ENCODE measurements around the gene OTOP2. TPM values are rescaled to one million over a fixed set of nuclear protein-coding genes. Genes with fewer than 3 reads are reported as not detected.
"Not testable (repeated sequence)": the region's sequence is repeated elsewhere in the genome, so short reads cannot be mapped to it uniquely, and the experiment has no call there.

The OTOP2 gene
- total RNA-seq, 1 donor from 2014 or later, result not detected

GRCh38 chr17:74971069-74971841, 47.2 kb downstream of the OTOP2 start:
- no peak for DNase-seq (ENCODE audit: low spot score)

GRCh38 chr17:74971842-74972106, 47.7 kb downstream of the OTOP2 start:
- DNase-seq (ENCODE audit: low spot score), result no peak

DNA sequence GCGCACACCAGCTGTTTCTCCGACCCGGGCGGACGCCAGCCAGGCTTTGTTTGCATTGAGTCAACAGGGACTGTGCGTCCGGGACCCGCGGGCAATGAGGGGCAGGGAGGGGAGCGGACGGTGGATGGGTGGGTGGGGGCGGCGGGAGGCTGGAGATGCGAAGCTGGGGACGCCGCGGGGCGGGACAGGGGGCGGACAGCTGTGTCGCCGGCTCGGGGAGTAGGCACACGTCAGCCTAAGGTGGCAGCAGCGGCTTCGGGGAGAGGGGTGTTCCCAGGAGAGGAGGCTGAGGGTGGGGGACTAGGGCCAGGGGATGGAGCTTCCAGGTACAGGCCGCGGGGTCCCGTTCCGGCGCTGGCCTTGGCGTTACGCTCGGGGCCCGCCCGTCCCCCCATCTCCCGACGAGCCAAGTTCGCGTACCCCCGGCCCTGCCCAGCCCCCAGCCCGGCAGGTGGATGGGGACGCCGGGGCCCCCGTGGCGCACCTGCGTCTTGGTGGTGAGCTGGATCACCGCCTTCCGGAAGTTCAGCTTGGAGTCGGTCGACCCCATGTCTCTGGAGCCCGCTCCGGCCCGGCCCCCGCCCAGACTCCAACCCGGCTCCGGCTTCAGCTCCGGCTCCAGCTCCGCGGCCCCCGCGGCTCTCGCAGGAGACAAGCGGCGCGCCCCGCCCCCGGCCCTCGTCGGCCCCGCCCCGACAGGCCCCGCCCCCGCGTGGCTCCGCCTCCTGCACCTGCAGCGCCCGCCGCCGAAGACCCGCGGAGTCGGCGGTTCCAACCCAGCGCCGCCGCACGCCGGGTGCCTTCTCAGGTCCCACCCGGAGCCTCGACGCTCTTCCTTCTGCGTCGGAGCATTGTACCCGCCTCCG, 48.3 kb downstream of the OTOP2 start, which contains the start of gene HID1:
Gene HID1 (minus strand): TSS at position 653 of the 866 bp plus-strand sequence. CDS start 103 bp downstream, at position 550.
- DNase-seq (ENCODE audit: low spot score), result peak; percentile 69

DNA sequence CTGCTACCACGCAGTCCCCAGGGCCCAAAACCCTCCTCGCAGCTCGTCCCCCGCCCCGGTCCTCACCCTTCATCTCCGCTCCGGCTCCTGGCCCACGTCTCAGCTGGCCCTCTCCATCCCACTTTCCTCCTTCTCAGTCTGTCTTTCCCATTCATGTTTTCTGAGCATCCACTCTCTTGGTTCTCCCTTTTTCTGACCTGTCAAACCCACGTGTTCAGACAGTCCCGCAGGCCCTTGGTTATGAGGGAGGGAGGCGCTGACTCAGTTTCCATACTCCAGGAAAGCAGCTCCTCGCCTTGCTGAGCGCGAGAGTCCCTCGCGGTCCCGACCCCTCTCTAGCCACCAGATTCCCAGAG, 48.9 kb downstream of the OTOP2 start:
- DNase-seq (ENCODE audit: low spot score), result no peak

DNA sequence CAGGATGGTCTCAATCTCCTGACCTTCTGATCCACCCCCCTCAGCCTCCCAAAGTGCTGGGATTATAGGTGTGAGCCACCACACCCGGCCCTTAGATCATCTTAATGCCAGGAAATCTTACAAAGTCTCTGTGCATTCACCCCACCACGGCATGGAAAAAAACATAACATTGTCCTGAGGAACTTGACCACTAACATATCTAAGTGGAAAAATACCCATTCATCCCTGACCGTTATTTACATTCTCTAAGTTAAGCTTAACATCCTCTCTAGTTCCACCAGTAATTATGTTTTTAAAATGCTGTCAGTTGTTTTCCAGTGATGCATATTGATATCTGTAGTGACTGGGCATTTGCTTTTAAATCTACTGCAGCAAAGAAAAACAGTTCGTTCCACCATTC, 51.9 kb downstream of the OTOP2 start:
- DNase-seq (ENCODE audit: low spot score), result no peak

GRCh38 chr17:74977802-74978201, 53.7 kb downstream of the OTOP2 start:
- no peak for DNase-seq (ENCODE audit: low spot score)

DNA sequence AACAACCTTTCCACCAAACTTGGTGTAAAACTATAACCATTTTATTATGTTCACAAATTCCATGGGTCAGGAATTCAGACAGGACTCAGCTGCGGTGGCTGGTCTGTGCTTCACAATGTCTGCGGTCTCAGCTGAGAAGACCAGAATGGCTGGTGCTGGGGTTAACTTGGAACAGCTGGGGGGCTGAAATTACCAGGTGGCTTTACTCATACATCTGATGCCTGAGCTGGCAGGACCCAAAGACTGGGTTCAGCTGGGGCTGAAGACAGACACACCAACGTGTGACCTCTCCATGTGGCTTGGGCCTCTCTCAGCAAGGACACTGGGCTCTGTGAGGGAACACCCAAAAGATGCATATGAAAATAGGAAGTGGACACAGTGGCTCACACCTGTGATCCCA, 54.2 kb downstream of the OTOP2 start:
- DNase-seq (ENCODE audit: low spot score), result no peak

DNA sequence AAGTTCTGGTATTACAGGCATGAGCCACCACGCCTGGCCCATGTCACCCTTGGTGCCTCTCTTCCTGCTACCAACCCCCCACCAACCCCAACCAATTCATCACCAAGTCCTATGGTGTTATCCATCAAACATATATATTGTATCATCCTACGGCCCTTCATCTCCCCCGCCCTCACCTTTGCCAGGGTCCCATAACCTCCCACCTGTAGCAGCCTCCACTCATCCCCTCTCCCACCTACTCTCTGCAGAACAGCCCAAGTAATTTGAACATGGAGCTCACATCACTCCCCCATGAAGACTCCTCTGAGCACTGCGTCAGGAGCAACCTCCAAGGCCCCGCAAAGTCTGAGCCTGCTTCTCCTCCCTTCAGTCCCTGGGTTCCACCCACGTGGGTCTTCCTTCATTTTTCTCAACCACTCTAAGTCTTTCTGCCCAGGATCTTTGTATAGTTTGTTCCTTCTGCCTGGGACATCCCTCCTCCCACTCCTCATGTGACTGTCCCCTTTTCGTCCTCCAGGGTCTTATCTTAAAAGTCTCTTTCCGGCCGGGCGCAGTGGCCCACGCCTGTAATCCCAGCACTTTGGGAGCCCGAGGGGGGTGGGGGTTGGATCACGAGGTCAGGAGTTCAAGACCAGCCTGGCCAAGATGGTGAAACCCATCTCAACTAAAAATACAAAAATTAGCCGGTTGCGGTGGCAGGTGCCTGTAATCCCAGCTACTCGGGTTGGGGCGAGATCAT, 55.5 kb downstream of the OTOP2 start:
- no peak for DNase-seq (ENCODE audit: low spot score)

DNA sequence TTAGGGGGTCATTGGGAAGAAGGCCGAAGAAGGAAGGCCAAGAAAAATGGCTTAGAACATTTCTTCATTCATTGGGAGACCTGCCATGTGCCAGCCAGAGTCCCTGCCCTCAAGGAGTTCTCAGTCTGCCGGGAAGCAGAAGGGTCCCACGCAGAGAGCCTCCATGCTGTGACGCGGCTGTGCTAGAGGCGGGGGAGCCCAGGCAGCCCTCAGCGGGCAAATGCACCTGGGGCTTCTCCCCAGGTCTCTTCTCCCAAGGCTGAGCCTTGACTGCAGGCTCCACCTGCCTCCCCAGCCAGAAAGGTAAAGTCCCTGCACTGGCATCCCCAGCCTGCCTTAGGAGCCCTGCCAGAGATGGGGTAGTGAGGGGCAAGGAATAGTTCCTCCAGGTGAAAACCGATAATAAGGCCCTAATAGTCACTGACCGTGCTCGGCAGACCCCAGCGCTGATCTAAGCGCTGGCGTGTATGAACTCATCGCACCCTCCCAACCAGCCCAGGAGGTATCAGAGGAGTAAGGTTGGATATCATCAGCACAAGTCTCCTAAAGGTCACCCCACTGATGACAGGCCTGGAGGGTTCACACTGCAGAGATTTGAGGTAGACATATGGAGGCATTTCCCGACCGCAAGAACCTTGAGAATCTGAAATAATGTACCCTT, 57.4 kb downstream of the OTOP2 start:
- no peak for DNase-seq (ENCODE audit: low spot score)

GRCh38 chr17:74981979-74982662, 58.0 kb downstream of the OTOP2 start:
- DNase-seq (ENCODE audit: low spot score), result peak; percentile 76

DNA sequence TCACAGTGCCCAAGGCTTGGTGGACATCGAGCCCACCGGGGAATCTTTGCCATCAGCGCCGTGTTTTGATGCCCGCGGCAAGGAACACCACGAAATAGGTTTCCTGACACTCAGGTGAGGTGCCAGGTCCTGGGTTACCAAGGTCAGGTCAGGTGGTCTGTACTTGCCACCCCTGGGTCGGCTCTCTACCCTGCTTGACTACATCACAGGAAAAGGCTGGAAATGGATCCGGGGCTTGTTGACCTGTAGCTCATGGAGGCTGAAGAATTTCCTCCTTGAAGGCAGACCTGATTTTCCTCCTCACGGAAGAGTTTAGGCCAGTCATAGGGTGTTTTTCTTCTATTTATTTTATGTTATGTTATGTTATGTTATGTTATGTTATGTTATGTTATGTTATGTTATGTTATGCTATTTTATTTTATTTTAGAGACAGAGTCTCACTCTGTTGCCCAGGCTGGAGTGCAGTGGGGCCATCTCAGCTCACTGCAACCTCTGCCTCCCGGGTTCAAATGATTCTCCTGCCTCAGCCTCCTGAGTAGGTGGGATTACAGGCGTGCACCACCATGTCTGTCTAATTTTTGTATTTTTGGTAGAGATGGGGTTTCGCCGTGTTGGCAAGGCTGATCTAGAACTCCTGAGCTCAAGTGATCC, 58.7 kb downstream of the OTOP2 start:
- not testable (repeated sequence) for DNase-seq (ENCODE audit: low spot score)

Other genes with a start within 250 kb of the OTOP2 start
- gene CD300LF, start 211.3 kb upstream of the OTOP2 start, total RNA-seq, result 2.5 TPM
- gene RAB37, start 187.0 kb upstream of the OTOP2 start, total RNA-seq, result 2.3 TPM
- gene NHERF1, start 175.6 kb upstream of the OTOP2 start, total RNA-seq, result 20.6 TPM
- 65.1 TPM for gene NAT9, start 147.9 kb upstream of the OTOP2 start, total RNA-seq
- 0.23 TPM for gene GRIN2C, start 64.4 kb upstream of the OTOP2 start, total RNA-seq
- gene FDXR, start 51.3 kb upstream of the OTOP2 start, total RNA-seq, result 18.4 TPM
- gene FADS6, start 30.6 kb upstream of the OTOP2 start, total RNA-seq, result 7.3 TPM
- gene USH1G, start 1.0 kb upstream of the OTOP2 start, total RNA-seq, result 1.4 TPM
- not detected for gene OTOP3, start 11.6 kb downstream of the OTOP2 start, total RNA-seq
- 78.1 TPM for gene HID1, start 48.5 kb downstream of the OTOP2 start, total RNA-seq
- gene CDR2L, start 63.4 kb downstream of the OTOP2 start, total RNA-seq, result 11.4 TPM
- 32.1 TPM for gene MRPL58, start 88.4 kb downstream of the OTOP2 start, total RNA-seq
- 270 TPM for gene ATP5PD, start 122.7 kb downstream of the OTOP2 start, total RNA-seq
- gene KCTD2, start 123.0 kb downstream of the OTOP2 start, total RNA-seq, result 25.3 TPM
- gene SLC16A5, start 163.7 kb downstream of the OTOP2 start, total RNA-seq, result 77.7 TPM
- 13.8 TPM for gene ARMC7, start 185.7 kb downstream of the OTOP2 start, total RNA-seq
- 81.6 TPM for gene NT5C, start 207.5 kb downstream of the OTOP2 start, total RNA-seq
- 93.9 TPM for gene JPT1, start 230.2 kb downstream of the OTOP2 start, total RNA-seq

Data from ureter (tissue), 1 donor.